ENCODE data around the gene TTN.

DNA sequence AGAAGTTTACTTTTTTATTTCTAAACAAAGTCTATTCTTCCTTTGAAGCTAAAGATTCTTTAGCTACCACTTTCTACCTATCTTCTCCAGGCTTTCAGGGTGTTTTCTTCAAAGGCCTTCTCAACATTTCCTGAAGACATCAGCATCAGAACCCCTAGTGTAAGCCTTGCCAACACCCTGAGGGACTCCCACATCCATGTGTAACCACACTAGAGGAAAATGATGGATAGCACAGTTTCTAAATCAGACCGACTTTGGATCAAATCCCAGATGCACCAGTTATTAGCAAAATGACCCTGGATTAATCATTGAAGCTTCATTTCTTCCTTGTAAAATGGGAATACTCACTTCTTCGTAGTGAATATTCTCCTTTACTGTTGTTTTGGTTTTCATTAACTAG is 4.7 kb upstream of the TTN start:
- TF ChIP-seq JUND (IDR thresholded peaks at IDR 0.05; ENCODE audit: low read length) (no peak), RBBP5 (IDR thresholded peaks at IDR 0.05; ENCODE audit: borderline replicate concordance, low read depth, low read length) (no peak), EZH2 (IDR thresholded peaks at IDR 0.05; ENCODE audit: low read depth, low read length, severe bottlenecking) (no peak), GABPA (IDR thresholded peaks at IDR 0.05; ENCODE audit: borderline replicate concordance, insufficient read depth, low read length) (no peak), KDM1A (IDR thresholded peaks at IDR 0.05; ENCODE audit: borderline replicate concordance, low read length) (no peak), KDM4A (IDR thresholded peaks at IDR 0.05; ENCODE audit: low read depth, low read length, severe bottlenecking) (no peak), POLR2A (IDR thresholded peaks at IDR 0.05; ENCODE audit: control extremely low read depth in 1 of 2, low read depth in 2 of 2, low read length in 2 of 2) (no peak)
- TF ChIP-seq, protein P1, sequence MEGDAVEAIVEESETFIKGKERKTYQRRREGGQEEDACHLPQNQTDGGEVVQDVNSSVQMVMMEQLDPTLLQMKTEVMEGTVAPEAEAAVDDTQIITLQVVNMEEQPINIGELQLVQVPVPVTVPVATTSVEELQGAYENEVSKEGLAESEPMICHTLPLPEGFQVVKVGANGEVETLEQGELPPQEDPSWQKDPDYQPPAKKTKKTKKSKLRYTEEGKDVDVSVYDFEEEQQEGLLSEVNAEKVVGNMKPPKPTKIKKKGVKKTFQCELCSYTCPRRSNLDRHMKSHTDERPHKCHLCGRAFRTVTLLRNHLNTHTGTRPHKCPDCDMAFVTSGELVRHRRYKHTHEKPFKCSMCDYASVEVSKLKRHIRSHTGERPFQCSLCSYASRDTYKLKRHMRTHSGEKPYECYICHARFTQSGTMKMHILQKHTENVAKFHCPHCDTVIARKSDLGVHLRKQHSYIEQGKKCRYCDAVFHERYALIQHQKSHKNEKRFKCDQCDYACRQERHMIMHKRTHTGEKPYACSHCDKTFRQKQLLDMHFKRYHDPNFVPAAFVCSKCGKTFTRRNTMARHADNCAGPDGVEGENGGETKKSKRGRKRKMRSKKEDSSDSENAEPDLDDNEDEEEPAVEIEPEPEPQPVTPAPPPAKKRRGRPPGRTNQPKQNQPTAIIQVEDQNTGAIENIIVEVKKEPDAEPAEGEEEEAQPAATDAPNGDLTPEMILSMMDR (IDR thresholded peaks at IDR 0.05; ENCODE audit: control extremely low read depth in 1 of 3, insufficient read depth in 1 of 3, low read depth in 1 of 3, low read length in 3 of 3) = no peak

Data from H1 (cell line).